ACC112 (cell line): ENCODE measurements around the gene CCSER1.

Source experiments
- H2AFZ ChIP-seq: fragments of 200-600 bp; sonication (generic); one replicate; pipeline ENCODE4 v1.6.0; 2017; ENCODE audit warnings: antibody characterized with exemption, low read length; ENCODE audit not compliant: unreplicated experiment
- H3K27ac ChIP-seq: fragments of 200-600 bp; sonication (generic); 2 replicates; pipeline ENCODE4 v1.5.1; 2014; ENCODE audit warnings: low read depth, mild to moderate bottlenecking, antibody characterized with exemption, low read length, moderate library complexity
- H3K27me3 ChIP-seq: fragments of 200-600 bp; sonication (generic); 2 replicates; pipeline ENCODE4 v1.6.1; 2014; ENCODE audit warnings: mild to moderate bottlenecking, antibody characterized with exemption, low read length, moderate library complexity, mixed read lengths; ENCODE audit not compliant: insufficient read depth
- H3K36me3 ChIP-seq: fragments of 200-600 bp; sonication (generic); 2 replicates; pipeline ENCODE4 v1.6.1; 2016; ENCODE audit warnings: mild to moderate bottlenecking, antibody characterized with exemption, low read length, moderate library complexity, mixed read lengths; ENCODE audit not compliant: insufficient read depth
- H3K4me1 ChIP-seq: fragments of 200-600 bp; sonication (generic); one replicate; pipeline ENCODE4 v1.6.1; 2016; ENCODE audit warnings: low read length, mixed read lengths; ENCODE audit not compliant: insufficient read depth, unreplicated experiment, control insufficient read depth
- H3K4me3 ChIP-seq: fragments of 200-600 bp; sonication (generic); 2 replicates; pipeline ENCODE4 v1.5.1; 2014; ENCODE audit warnings: mild to moderate bottlenecking, low read depth, low read length
- H3K79me2 ChIP-seq: fragments of 200-600 bp; sonication (generic); one replicate; pipeline ENCODE4 v1.6.0; 2016; ENCODE audit warnings: low read length; ENCODE audit not compliant: control insufficient read depth, unreplicated experiment, insufficient read depth

CCSER1 gene

GRCh38 chr4:90162566-90162965 lies 35.4 kb downstream of the CCSER1 start:
- no peaks in the 10 kb centered on the region for H3K36me3 ChIP-seq
- no peak overlapping the region for H3K27ac ChIP-seq
- H2AFZ ChIP-seq, result no peak overlapping the region
- H3K4me3 ChIP-seq, result no peak overlapping the region
- H3K4me1 ChIP-seq, result no peaks in the 10 kb centered on the region
- H3K79me2 ChIP-seq, result no peaks in the 10 kb centered on the region
- no peaks in the 10 kb centered on the region for H3K27me3 ChIP-seq

- no peak overlapping the region for H3K27ac ChIP-seq
- no peaks in the 10 kb centered on the region for H3K4me1 ChIP-seq
- H3K4me3 ChIP-seq, result no peak overlapping the region
- H3K36me3 ChIP-seq, result no peaks in the 10 kb centered on the region
- no peaks in the 10 kb centered on the region for H3K27me3 ChIP-seq
- no peak overlapping the region for H2AFZ ChIP-seq
- no peaks in the 10 kb centered on the region for H3K79me2 ChIP-seq
Measured at GRCh38 chr4:90163872-90164271, 36.7 kb downstream of the CCSER1 start.

- Histone ChIP-seq H3K4me1 (no peaks in the 10 kb centered on the region), H3K79me2 (no peaks in the 10 kb centered on the region), H2AFZ (no peak overlapping the region), H3K27me3 (no peaks in the 10 kb centered on the region), H3K27ac (no peak overlapping the region), H3K4me3 (no peak overlapping the region), H3K36me3 (no peaks in the 10 kb centered on the region)
Measured at GRCh38 chr4:90165883-90166282, 38.7 kb downstream of the CCSER1 start.

GRCh38 chr4:90171491-90171890 lies 44.3 kb downstream of the CCSER1 start:
- Histone ChIP-seq H3K4me1 (no peaks in the 10 kb centered on the region), H3K27ac (no peak overlapping the region), H3K79me2 (no peaks in the 10 kb centered on the region), H3K4me3 (no peak overlapping the region), H3K36me3 (no peaks in the 10 kb centered on the region), H3K27me3 (no peaks in the 10 kb centered on the region), H2AFZ (no peak overlapping the region)

- no peak overlapping the region for H3K27ac ChIP-seq
- no peak overlapping the region for H2AFZ ChIP-seq
- H3K36me3 ChIP-seq, result no peaks in the 10 kb centered on the region
- no peaks in the 10 kb centered on the region for H3K79me2 ChIP-seq
- H3K27me3 ChIP-seq, result no peaks in the 10 kb centered on the region
- no peaks in the 10 kb centered on the region for H3K4me1 ChIP-seq
- H3K4me3 ChIP-seq, result no peak overlapping the region
Measured at GRCh38 chr4:90174621-90175023, 47.4 kb downstream of the CCSER1 start.

GRCh38 chr4:90181644-90182043 lies 54.5 kb downstream of the CCSER1 start:
- no peaks in the 10 kb centered on the region for H3K4me1 ChIP-seq
- H3K4me3 ChIP-seq, result no peak overlapping the region
- no peak overlapping the region for H2AFZ ChIP-seq
- no peaks in the 10 kb centered on the region for H3K36me3 ChIP-seq
- H3K27me3 ChIP-seq, result no peaks in the 10 kb centered on the region
- no peak overlapping the region for H3K27ac ChIP-seq
- H3K79me2 ChIP-seq, result no peaks in the 10 kb centered on the region

GRCh38 chr4:90183254-90183653 lies 56.1 kb downstream of the CCSER1 start:
- no peaks in the 10 kb centered on the region for H3K36me3 ChIP-seq
- no peaks in the 10 kb centered on the region for H3K79me2 ChIP-seq
- no peak overlapping the region for H2AFZ ChIP-seq
- no peaks in the 10 kb centered on the region for H3K4me1 ChIP-seq
- no peaks in the 10 kb centered on the region for H3K27me3 ChIP-seq
- no peak overlapping the region for H3K27ac ChIP-seq
- no peak overlapping the region for H3K4me3 ChIP-seq

GRCh38 chr4:90184560-90184959 lies 57.4 kb downstream of the CCSER1 start:
- no peaks in the 10 kb centered on the region for H3K4me1 ChIP-seq
- no peaks in the 10 kb centered on the region for H3K79me2 ChIP-seq
- H3K27me3 ChIP-seq, result no peaks in the 10 kb centered on the region
- no peak overlapping the region for H3K27ac ChIP-seq
- H3K36me3 ChIP-seq, result no peaks in the 10 kb centered on the region
- H2AFZ ChIP-seq, result no peak overlapping the region
- no peak overlapping the region for H3K4me3 ChIP-seq

- Histone ChIP-seq H3K27me3 (no peaks in the 10 kb centered on the region), H2AFZ (no peak overlapping the region), H3K4me1 (no peaks in the 10 kb centered on the region), H3K79me2 (no peaks in the 10 kb centered on the region), H3K4me3 (no peak overlapping the region), H3K27ac (no peak overlapping the region), H3K36me3 (no peaks in the 10 kb centered on the region)
Measured at GRCh38 chr4:90185416-90185815, 58.2 kb downstream of the CCSER1 start.

GRCh38 chr4:90186229-90186628 lies 59.0 kb downstream of the CCSER1 start:
- H3K36me3 ChIP-seq, result no peaks in the 10 kb centered on the region
- H3K27me3 ChIP-seq, result no peaks in the 10 kb centered on the region
- no peaks in the 10 kb centered on the region for H3K4me1 ChIP-seq
- no peaks in the 10 kb centered on the region for H3K79me2 ChIP-seq
- H3K4me3 ChIP-seq, result no peak overlapping the region
- no peak overlapping the region for H2AFZ ChIP-seq
- H3K27ac ChIP-seq, result no peak overlapping the region

GRCh38 chr4:90187148-90187884 lies 60.1 kb downstream of the CCSER1 start:
- no peaks in the 10 kb centered on the region for H3K27me3 ChIP-seq
- H3K4me1 ChIP-seq, result no peaks in the 10 kb centered on the region
- H3K27ac ChIP-seq, result no peak overlapping the region
- H3K36me3 ChIP-seq, result no peaks in the 10 kb centered on the region
- no peak overlapping the region for H3K4me3 ChIP-seq
- H2AFZ ChIP-seq, result no peak overlapping the region
- no peaks in the 10 kb centered on the region for H3K79me2 ChIP-seq
